Measurements from ENCODE around the gene RANGRF.

DNA sequence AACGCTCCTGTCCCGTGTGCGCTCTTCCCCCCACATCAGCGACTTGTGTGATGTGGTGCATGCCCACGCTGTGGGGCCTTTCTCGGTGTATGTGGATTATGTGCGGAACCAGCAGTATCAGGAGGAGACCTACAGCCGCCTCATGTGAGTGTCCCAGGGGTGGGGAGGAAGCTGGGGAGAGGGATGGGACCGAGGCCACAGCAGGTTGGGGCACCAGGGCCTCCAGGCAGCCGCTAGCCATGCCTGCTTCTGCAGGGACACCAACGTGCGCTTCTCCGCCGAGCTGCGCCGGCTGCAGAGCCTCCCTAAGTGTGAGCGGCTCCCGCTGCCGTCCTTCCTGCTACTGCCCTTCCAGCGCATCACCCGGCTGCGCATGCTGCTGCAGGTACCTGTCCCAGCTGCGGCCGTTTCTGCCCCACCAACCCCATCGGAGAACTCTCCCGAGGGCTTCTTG, 27.3 kb downstream of the RANGRF start:
- no peak for TF ChIP-seq CTCF (IDR thresholded peaks at IDR 0.05)
- TF ChIP-seq POLR2A (IDR thresholded peaks at IDR 0.05): no peak
